ENCODE results near the gene NEK7.

DNA sequence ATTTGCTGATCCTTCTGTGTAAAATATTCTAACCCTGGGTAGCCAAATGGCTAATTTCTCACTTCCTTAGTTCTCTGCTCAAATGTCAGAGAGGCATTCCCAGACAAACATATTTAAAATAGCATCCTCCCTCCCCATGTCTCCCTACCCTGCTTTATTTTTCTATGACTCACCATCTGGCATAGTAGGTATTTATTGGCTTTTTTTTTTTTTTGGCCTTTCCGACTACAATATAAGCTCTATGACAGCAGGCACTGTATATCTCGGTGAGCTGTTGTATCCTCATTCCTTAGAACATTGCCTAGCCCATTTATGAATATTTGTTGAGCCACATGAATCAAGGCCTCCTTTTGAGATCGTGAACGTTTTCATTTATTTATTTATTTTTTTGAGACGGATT, 1.5 kb upstream of the NEK7 start:
- TF ChIP-seq CTCF (IDR thresholded peaks at IDR 0.05): no peak
- TF ChIP-seq POLR2A (IDR thresholded peaks at IDR 0.05): no peak

All from right lobe of liver (tissue), 4 donors.